Measurements from ENCODE around the gene SMCO4.
"Not testable (repeated sequence)": the region's sequence is repeated elsewhere in the genome, so short reads cannot be mapped to it uniquely, and the experiment has no call there.

The SMCO4 gene

DNA sequence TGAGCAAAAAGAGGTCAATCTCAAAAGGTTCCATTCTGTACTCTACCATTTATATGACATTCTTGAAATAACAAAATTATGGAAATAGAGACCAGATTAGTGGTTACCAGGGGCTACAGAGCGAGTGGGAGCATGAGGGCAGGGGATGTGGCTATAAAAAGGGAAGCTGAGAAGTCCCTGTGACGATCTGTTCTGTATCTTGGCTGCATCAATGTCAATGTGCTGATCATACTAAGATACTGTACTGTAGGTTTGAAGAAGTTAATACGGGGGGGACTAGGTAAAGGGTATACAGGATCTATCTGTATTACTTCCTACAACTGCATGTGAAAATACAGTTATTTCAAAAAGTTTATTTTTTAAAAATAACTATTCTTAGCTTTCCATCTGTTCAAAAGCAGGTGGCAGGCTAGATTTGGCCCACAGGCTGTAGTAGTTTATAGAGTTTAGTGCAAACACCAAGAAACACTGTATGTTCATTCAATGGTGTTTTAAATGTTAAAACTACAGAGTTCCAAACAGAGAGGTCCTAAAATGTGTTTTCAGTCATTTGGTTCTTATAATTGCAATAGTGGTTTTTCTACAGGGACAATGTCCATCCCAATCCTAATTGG is 78.2 kb downstream of the SMCO4 start:
- DNase-seq: no peak

DNA sequence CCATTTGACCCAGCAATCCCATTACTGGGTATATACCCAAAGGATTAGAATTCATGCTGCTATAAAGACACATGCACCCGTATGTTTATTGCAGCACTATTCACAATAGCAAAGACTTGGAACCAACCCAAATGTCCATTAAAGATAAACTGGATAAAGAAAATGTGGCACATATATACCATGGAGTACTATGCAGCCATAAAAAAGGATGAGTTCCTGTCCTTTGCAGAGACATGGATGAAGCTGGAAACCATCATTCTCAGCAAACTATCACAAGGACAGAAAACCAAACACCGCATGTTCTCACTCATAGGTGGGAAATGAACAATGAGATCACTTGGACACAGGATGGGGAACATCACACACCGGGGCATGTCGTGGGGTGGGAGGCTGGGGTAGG is 79.5 kb downstream of the SMCO4 start:
- not testable (repeated sequence) for DNase-seq

DNA sequence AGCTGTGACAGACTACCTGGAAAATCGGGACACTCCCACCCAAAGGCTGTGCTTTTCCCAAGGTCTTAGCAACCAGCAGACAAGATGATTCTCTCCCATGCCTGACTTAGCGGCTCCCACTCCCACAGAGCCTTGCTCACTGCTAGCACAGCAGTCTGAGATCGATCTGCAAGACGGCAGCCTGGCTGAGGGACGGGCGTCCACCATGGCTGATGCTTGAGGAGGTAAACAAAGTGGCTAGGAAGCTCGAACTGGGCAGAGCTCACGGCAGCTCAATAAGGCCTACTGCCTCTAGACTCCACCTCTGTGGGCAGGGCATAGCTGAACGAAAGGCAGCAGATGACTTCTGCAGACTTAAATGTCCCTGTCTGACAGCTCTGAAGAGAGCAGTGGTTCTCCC is 84.9 kb downstream of the SMCO4 start:
- no peak for DNase-seq

DNA sequence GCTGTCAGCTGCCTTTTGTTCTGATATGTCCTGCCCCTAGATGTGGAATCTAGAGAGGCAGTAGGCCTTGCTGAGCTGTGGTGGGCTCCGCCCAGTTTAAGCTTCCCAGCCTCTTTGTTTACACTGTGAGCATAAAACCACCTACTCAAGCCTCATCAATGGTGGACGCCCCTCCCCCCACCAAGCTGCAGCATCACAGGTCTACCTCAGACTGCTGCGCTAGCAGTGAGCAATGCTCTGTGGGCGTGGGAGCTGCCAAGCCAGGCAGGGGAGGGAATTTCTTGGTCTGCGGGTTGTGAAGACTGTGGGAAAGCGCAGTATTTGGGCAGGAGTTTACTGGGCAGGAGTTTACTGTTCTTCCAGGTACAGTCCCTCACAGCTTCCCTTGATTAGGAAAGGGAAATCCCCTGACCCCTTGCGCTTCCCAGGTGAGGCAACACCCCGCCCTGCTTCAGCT is 98.5 kb downstream of the SMCO4 start:
- DNase-seq: peak; percentile 26

DNA sequence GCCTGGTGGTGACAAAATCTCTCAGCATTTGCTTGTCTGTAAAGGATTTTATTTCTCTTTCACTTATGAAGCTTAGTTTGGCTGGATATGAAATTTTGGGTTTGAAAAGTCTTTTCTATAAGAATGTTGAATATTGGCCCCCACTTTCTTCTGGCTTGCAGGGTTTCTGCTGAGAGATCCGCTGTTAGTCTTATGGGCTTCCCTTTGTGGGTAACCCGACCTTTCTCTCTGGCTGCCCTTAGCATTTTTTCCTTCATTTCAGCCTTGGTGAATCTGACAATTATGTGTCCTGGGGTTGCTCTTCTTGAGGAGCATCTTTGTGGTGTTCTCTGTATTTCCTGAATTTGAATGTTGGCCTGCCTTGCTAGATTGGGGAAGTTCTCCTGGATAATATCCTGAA is 100.0 kb downstream of the SMCO4 start:
- not testable (repeated sequence) for DNase-seq

DNA sequence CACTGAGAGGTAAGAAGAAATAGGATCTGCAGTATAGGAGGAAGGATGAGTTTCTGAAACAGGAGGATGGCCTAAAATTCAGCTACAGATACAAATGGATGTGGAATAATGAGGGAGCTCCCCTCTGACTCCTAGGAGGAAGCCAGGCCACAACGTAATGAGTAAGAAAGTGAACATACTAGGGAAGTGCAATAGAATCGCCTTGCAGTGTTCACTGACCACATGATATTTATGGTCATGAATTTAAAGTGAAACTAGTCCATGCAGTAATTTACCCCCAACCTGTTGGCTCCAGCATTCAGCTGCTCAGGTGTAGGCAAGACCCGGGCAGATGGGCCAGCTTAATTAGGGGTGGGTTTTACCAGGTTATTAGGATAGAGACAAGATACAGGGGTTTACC is 110.9 kb downstream of the SMCO4 start:
- DNase-seq: no peak
